Measurements from ENCODE around the gene ASGR1.

GRCh38 chr17:7224661-7225111, 45.5 kb upstream of the ASGR1 start:
- TF ChIP-seq, protein P1, sequence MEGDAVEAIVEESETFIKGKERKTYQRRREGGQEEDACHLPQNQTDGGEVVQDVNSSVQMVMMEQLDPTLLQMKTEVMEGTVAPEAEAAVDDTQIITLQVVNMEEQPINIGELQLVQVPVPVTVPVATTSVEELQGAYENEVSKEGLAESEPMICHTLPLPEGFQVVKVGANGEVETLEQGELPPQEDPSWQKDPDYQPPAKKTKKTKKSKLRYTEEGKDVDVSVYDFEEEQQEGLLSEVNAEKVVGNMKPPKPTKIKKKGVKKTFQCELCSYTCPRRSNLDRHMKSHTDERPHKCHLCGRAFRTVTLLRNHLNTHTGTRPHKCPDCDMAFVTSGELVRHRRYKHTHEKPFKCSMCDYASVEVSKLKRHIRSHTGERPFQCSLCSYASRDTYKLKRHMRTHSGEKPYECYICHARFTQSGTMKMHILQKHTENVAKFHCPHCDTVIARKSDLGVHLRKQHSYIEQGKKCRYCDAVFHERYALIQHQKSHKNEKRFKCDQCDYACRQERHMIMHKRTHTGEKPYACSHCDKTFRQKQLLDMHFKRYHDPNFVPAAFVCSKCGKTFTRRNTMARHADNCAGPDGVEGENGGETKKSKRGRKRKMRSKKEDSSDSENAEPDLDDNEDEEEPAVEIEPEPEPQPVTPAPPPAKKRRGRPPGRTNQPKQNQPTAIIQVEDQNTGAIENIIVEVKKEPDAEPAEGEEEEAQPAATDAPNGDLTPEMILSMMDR (conservative IDR thresholded peaks at IDR 0.05; ENCODE audit: low read depth, low read length), result no peak
- TF ChIP-seq FOS (IDR thresholded peaks at IDR 0.05; ENCODE audit: low read depth, low read length) (no peak), CEBPB (IDR thresholded peaks at IDR 0.05; ENCODE audit: low read depth, low read length) (no peak), POLR2A (IDR thresholded peaks at IDR 0.05; ENCODE audit: low read depth, low read length) (no peak), RAD21 (IDR thresholded peaks at IDR 0.05; ENCODE audit: low read length) (no peak), MAZ (IDR thresholded peaks at IDR 0.05; ENCODE audit: borderline replicate concordance, low read depth, low read length) (no peak), MXI1 (IDR thresholded peaks at IDR 0.05; ENCODE audit: borderline replicate concordance, low read depth, low read length) (no peak)
